Measurements from ENCODE around the gene STK10.
"Not testable (repeated sequence)": the region's sequence is repeated elsewhere in the genome, so short reads cannot be mapped to it uniquely, and the experiment has no call there.

STK10 gene

GRCh38 chr5:172168311-172168710 is 19.7 kb downstream of the STK10 start:
- DNase-seq = peak in 2 of 10 donors; percentile 28 to 53
- intact Hi-C loops (cut with DNase I) = no loop called here

DNA sequence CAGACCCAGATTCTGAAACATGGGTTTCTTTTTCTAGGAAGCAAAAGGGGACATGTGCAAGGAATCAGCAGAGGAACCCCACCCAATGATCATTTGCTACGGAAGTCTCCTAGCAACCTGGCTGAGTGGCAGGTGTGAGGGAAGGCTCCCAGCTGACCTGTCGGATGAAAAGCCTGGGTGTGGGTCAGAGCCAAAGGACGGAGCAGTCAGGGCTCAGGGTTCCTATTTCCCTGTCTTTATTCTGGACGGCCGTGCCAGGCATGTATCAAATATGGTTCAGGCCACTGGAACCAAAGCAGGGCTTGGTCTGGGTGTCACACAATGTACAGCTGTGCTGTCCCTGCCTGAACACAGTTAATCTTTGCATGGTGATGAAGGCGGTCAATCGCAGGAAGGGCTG is 20.1 kb downstream of the STK10 start:
- intact Hi-C loops (cut with DNase I) = no loop called here
- peak in 1 of 10 donors; percentile 29 for DNase-seq

GRCh38 chr5:172166030-172166826 is 21.8 kb downstream of the STK10 start:
- peak in 2 of 10 donors; percentile 17 to 18 for DNase-seq
- intact Hi-C loops (cut with DNase I) = no loop called here

DNA sequence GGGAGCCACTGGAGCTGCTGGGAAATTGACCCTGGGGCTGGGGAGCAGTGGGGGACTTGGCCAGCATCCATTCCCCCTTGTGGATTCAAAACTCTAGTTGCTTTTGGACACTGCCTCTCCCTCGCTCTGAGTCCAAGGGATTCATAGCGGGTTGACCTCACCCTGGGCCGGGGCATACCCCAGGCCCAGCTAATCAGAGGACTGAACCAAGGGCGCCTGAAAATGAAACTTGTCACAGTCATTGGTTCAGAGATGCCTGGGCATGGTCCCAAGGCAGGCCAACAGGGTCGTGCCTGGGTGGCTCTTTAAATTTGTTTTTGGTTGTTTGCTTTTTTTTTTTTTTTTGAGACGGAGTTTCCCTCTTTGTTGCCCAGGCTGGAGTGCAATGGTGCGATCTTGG is 22.6 kb downstream of the STK10 start:
- intact Hi-C loops (cut with DNase I) = no loop called here
- DNase-seq = peak in 2 of 10 donors; percentile 28 to 52

DNA sequence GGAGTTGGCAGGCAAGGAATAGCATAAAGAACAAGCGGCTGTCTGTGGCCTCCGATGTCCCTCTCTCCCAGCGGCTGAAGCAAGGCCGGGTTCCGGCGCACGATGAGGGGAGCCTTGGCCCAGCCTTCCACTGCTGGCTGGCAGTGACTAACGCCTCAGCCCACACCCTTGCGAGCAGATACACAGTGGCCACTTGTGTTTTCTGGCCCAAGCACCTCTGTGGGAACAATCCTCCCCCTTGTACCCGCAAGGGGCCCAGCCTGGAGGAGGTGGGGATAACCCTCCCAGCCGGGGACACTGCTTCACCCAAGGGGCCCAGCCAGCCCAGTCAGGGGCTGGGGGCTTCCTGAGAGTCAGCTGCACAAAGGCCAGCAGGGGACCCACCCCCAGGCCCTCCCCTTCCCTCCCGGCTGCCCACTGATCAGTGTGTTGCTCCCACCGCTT is 23.2 kb downstream of the STK10 start:
- DNase-seq = peak in 8 of 10 donors; percentile 26 to 94 (median 60)
- intact Hi-C loops (cut with DNase I) = no loop called here

GRCh38 chr5:172163346-172163745 is 24.7 kb downstream of the STK10 start:
- intact Hi-C loops (cut with DNase I) = no loop called here
- DNase-seq = peak in 6 of 10 donors; percentile 31 to 89 (median 54)

- peak in 1 of 10 donors; percentile 30 for DNase-seq
- intact Hi-C loops (cut with DNase I) = no loop called here
Measured at GRCh38 chr5:172162987-172163343, 25.1 kb downstream of the STK10 start.

GRCh38 chr5:172162323-172162986 is 25.6 kb downstream of the STK10 start:
- DNase-seq = peak in 1 of 10 donors; percentile 40
- intact Hi-C loops (cut with DNase I) = no loop called here

DNA sequence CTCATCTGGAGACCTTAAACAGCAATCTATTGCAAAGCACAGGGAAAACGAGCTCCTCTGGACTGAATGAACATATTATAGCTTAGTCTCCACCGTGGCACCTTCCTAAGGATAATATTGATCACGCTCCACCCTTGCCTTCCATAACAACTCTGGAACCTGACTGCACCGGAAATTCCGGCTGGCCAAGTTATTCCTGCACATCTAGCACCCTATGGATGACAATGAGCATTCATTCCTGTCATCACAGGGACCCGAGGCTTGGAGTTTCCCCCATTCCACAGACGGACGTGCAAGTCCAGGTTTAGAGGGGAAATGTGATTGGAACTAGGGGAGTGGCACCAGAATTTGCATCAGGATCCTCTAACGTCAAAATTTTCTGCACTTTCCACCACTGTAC is 27.5 kb downstream of the STK10 start:
- DNase-seq = peak in 3 of 10 donors; percentile 27 to 59 (median 35)
- intact Hi-C loops (cut with DNase I) = no loop called here

DNA sequence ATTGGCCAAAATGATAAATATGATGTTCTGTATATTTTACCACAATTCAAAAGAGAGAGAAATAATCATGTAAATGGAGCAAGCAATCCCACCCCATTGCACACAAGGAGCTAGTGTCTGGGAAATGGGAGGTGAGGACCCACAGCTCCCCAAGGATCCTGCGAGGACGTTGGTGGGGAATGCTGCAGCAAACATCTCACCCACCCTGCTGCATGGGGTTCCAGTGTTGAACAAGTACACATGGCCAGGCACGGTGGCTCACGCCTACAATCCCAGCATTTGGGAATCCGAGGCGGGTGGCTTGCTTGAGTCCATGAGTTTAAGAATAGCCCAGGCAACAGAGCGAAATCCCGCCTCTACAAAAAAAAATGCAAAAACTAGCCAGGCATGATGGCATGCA is 29.0 kb downstream of the STK10 start:
- intact Hi-C loops (cut with DNase I) = no loop called here

DNA sequence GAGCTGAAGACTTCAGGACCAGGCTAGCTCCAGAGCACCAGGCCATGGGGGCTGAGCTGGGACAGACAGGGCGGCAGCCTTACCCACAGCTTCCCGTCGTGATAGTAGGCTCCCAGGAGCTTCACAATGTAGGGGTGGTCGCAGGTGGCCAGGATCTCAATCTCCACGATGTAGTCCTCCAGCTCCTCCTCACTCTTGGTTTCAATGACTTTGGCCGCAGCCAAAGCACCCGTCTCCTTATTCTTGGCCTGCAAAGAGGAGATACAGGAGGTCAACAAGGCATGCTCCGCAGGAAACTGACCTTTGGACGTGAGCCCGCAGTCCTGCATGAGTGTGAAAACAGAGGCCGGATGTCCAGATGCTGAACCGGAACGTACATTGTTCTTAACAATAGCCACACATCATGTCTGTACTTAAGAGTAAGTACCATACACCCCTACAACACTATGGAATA is 31.5 kb downstream of the STK10 start:
- DNase-seq = peak in 2 of 10 donors; percentile 37 to 75

More for the DNA sequence above, 29.0 kb downstream of the STK10 start:
- DNase-seq = peak in 2 of 10 donors; percentile 50 to 73

DNA sequence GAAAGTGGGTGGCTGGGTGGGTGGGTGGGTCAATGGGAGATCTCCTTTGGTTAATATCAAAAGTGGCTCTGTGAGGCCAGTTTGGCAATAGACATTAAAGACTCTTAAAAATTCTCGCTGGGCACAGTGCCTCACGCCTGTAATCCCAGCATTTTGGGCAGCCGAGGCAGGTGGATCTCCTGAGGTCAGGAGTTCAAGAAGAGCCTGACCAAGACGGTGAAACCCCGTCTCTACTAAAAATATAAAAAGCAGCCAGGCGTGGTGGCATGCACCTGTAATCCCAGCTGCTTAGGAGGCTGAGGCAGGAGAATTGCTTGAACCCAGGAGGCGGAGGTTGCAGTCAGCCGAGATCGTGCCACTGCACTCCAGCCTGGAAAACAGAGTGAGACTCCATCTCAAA is 32.9 kb downstream of the STK10 start:
- peak in 3 of 10 donors; percentile 29 to 71 (median 38) for DNase-seq
- intact Hi-C loops (cut with DNase I) = not testable (repeated sequence)

More for the DNA sequence above, 31.5 kb downstream of the STK10 start:
- intact Hi-C loops (cut with DNase I) = no loop called here

GRCh38 chr5:172153695-172154094 is 34.3 kb downstream of the STK10 start:
- intact Hi-C loops (cut with DNase I) = loop anchor here (5.0 kb wide), 1 partner anchor 34 kb away; the partner anchor contains the start of gene STK10
- DNase-seq = no peak

GRCh38 chr5:172151661-172152210 is 36.3 kb downstream of the STK10 start:
- peak in 2 of 10 donors; percentile 45 to 74 for DNase-seq
- intact Hi-C loops (cut with DNase I) = loop anchor here (5.0 kb wide), 1 partner anchor 36 kb away; the partner anchor contains the start of gene STK10

DNA sequence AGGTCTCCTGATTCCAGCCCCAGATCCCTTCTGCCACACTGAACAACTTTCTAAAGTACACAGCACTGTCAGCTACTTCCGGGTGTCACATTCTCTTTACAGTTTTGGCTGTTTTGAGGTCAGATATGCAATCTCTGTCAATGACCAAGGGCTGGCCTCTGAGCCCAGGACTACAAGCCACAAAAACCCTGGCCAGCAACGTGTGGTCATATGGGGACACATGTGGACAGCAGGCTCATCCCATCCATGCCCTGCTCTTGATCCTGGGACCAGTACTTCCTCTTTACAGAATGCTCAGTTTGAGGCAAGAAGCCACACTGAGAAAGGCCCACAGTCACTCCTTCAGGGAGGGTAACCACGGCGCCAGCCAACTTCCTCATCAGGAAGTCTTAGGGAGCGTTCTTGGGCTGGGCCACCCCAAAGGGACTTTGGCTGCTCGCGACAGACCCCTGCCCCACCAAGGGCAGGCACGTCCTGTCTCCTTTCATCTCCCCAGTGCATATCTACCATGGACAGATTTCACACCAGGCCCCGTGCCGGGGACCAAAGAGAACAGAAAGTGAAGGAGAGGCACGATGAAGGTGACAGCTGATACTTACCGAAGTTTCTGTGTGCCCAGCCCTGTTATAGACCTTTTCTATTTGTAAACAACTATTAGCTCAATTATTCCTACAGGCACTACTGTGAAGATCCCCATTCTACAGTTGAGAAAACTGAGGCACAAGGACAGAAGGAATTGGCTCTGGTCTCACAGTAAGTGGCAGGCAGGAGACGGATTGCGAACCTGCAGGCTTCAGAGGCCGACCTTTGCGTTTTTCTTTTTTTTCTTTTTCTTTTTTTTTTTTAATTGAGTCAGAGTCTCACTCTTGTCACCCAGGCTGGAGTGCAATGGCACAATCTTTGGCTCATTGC is 37.3 kb downstream of the STK10 start:
- intact Hi-C loops (cut with DNase I) = loop anchor here (5.0 kb wide), 1 partner anchor 37 kb away; the partner anchor contains the start of gene STK10
- peak in 4 of 10 donors; percentile 23 to 87 (median 46) for DNase-seq

DNA sequence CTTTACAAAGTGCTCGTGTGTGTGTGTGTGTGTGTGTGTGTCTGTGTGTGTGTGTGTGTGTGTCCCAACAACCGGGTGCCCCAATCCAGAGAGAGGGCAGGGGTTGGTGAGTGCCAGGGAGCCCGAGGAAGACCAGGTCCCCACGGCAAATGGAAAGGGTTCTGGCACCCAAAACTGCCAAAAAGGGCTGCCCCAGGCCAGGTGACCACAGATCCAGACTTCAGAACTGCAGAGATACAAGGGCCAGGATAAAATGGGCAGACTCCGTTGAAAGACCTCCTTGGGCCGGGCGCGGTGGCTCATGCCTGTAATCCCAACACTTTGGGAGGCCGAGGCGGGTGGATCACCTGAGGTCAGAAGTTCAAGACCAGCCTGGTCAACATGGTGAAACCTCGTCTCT is 38.5 kb downstream of the STK10 start:
- DNase-seq = peak in 2 of 10 donors; percentile 23 to 48
- intact Hi-C loops (cut with DNase I) = not testable (repeated sequence)

DNA sequence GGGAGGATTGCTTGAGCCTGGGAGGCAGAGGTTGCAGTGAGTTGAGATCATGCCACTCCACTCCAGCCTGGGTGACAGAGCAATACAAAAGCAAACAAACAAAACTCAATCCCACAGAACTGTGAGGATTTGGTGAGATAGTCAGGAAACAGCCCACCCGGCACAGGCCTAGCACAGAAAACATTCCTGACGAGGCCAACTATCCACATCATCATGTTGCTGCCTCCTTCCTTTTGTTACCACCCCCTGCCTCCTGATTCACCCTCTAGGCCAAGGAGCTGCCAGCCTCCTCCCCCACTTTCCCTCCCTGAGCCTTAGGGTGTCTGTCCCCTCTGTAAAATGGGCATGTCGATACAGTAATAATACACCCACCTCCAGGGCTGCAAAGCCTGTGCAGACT is 39.0 kb downstream of the STK10 start:
- no peak for DNase-seq
- intact Hi-C loops (cut with DNase I) = no loop called here

GRCh38 chr5:172148381-172148780 is 39.6 kb downstream of the STK10 start:
- intact Hi-C loops (cut with DNase I) = no loop called here
- peak in 1 of 10 donors; percentile 67 for DNase-seq

- intact Hi-C loops (cut with DNase I) = no loop called here
- peak in 1 of 10 donors; percentile 75 for DNase-seq
Measured at GRCh38 chr5:172147857-172148256, 40.2 kb downstream of the STK10 start.

DNA sequence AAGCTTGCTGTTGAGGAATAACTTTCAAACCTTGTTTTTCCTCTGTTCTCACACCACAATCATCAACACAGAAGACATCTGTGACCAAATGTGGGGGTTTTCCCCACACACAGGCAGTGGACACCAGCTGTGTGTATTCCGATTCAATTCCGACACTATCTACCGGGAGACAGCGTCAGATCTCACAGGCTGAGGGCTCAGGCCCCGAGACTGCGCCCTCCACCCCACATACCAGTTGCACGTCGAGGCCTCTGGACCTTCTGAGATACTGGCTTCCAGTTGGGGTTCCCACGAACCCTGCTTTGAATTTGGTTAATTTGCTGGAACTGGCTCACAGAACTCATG is 41.3 kb downstream of the STK10 start:
- intact Hi-C loops (cut with DNase I) = no loop called here

More for the DNA sequence above, 41.3 kb downstream of the STK10 start:
- DNase-seq = peak in 1 of 10 donors; percentile 77
